Measurements from ENCODE around the gene MORN4.

- TF ChIP-seq CTCF (IDR thresholded peaks at IDR 0.05), result no peak
- no peak for TF ChIP-seq POLR2A (IDR thresholded peaks at IDR 0.05)
- TF ChIP-seq EP300 (IDR thresholded peaks at IDR 0.05), result no peak
These were observed 48.4 kb downstream of the MORN4 start for GRCh38 chr10:97584798-97585438.

Data from tibial nerve (tissue), 4 donors.